Endothelial cell (in vitro differentiated cells): Measurements from ENCODE around the gene ADAMTS4. TPM values are rescaled to one million over a fixed set of nuclear protein-coding genes. Genes with fewer than 3 reads are reported as not detected.

Experiments
- DNase-seq: peaks from one replicate; pipeline ENCODE4 v3.0.0; 2021; ENCODE audit warnings: low spot score
- H3K27ac Mint-ChIP-seq: one replicate; pipeline ENCODE4 v1.8.0; 2021; ENCODE audit warnings: mixed read lengths, inconsistent platforms; ENCODE audit not compliant: unreplicated experiment
- H3K27me3 Mint-ChIP-seq: one replicate; pipeline ENCODE4 v1.8.0; 2021; ENCODE audit warnings: mild to moderate bottlenecking, moderate library complexity, mixed read lengths, inconsistent platforms; ENCODE audit not compliant: unreplicated experiment
- H3K36me3 Mint-ChIP-seq: one replicate; pipeline ENCODE4 v1.8.0; 2021; ENCODE audit warnings: mild to moderate bottlenecking, low read depth, mixed read lengths, inconsistent platforms; ENCODE audit not compliant: unreplicated experiment
- H3K4me1 Mint-ChIP-seq: one replicate; pipeline ENCODE4 v1.8.0; 2021; ENCODE audit warnings: mild to moderate bottlenecking, mixed read lengths, inconsistent platforms; ENCODE audit not compliant: unreplicated experiment
- H3K4me3 Mint-ChIP-seq: one replicate; pipeline ENCODE4 v1.8.0; 2021; ENCODE audit warnings: mild to moderate bottlenecking, mixed read lengths, inconsistent platforms; ENCODE audit not compliant: unreplicated experiment
- H3K9me3 Mint-ChIP-seq: one replicate; pipeline ENCODE4 v1.8.0; 2021; ENCODE audit warnings: mixed read lengths, inconsistent platforms; ENCODE audit not compliant: unreplicated experiment
- total RNA-seq: library from RNA; stranded (reverse); fragmentation: NEBNext Ultra II Directional; extraction: Animal tissue kit (Norgen Biotek cat#: 25700); gene quantifications from one replicate; pipeline ENCODE4 v1.2.1, GENCODE V29; 2021; ENCODE audit not compliant: unreplicated experiment
- TF ChIP-seq, protein P1 (sequence below): fragments of 200-600 bp; sonication (generic); IDR thresholded peaks from one replicate; pipeline ENCODE4 v1.5.0; 2021; ENCODE audit warnings: antibody characterized with exemption; ENCODE audit not compliant: unreplicated experiment

ADAMTS4 gene
- total RNA-seq, 1 donor from 2014 or later = 56.8 TPM

DNA sequence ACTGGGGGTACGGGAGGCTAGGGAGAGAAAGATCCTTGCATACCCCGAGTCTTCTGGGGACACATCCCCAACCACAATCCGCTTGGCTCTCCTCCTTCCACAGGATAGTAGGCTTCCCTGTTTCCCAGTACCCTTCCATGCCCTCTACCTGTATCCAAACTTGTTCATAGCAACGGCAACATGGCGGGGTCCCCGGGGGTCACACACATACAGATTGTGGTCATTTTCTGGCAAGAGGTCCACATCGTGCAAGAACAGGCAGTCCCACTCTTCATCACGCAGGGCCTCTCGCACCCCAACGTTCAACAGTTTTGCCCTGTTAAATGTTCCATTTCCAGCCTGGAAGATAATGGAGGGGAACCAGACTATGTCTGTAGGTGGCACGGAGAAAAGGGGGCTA lies 25.1 kb downstream of the ADAMTS4 start:
- no peak for DNase-seq
- Mint-ChIP-seq H3K27ac (no peak overlapping the region), H3K4me3 (no peak overlapping the region), H3K4me1 (peaks cover 25% of the 10 kb centered on the region), H3K9me3 (no peaks in the 10 kb centered on the region), H3K36me3 (peaks cover 48% of the 10 kb centered on the region), H3K27me3 (peaks cover 14% of the 10 kb centered on the region)
- TF ChIP-seq, protein P1, sequence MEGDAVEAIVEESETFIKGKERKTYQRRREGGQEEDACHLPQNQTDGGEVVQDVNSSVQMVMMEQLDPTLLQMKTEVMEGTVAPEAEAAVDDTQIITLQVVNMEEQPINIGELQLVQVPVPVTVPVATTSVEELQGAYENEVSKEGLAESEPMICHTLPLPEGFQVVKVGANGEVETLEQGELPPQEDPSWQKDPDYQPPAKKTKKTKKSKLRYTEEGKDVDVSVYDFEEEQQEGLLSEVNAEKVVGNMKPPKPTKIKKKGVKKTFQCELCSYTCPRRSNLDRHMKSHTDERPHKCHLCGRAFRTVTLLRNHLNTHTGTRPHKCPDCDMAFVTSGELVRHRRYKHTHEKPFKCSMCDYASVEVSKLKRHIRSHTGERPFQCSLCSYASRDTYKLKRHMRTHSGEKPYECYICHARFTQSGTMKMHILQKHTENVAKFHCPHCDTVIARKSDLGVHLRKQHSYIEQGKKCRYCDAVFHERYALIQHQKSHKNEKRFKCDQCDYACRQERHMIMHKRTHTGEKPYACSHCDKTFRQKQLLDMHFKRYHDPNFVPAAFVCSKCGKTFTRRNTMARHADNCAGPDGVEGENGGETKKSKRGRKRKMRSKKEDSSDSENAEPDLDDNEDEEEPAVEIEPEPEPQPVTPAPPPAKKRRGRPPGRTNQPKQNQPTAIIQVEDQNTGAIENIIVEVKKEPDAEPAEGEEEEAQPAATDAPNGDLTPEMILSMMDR = no peak

DNA sequence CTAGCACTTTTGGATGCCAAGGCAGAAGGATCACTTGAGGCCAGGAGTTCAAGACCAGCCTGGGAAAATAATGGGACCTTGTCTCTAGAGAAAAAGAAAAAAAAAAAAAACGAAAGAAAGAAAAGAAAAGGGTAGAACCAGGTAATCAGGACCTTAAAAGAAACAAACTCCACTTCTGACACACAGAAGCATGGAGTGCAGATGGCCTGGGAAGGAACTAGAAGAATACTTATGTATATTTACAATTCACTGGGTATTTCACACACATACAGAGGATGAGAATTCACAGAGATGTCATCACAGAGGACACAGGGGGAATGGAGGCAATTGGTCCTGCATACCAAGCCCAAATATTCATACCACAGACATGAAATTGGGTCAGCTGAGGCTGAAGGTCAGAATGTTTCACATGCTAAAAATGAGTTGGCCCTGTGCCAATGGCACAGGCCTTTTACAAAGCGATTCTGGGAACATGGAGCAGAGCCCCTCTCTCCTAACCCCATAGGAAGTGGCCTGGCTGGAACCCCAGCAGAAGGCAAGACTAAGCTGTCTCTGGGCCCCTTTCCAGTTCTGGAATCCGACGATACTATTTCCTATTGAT lies 26.0 kb downstream of the ADAMTS4 start:
- no peak overlapping the region for H3K27ac Mint-ChIP-seq
- no peak for DNase-seq
- TF ChIP-seq, protein P1 = no peak
- peaks cover 19% of the 10 kb centered on the region for H3K4me1 Mint-ChIP-seq
- peaks cover 14% of the 10 kb centered on the region for H3K27me3 Mint-ChIP-seq
- no peak overlapping the region for H3K4me3 Mint-ChIP-seq
- peaks cover 52% of the 10 kb centered on the region for H3K36me3 Mint-ChIP-seq
- H3K9me3 Mint-ChIP-seq = no peaks in the 10 kb centered on the region

- no peak overlapping the region for H3K4me3 Mint-ChIP-seq
- peaks cover 52% of the 10 kb centered on the region for H3K36me3 Mint-ChIP-seq
- DNase-seq = no peak
- H3K27ac Mint-ChIP-seq = no peak overlapping the region
- H3K9me3 Mint-ChIP-seq = no peaks in the 10 kb centered on the region
- TF ChIP-seq, protein P1 = no peak
- peaks cover 14% of the 10 kb centered on the region for H3K27me3 Mint-ChIP-seq
- H3K4me1 Mint-ChIP-seq = peaks cover 17% of the 10 kb centered on the region
These were observed 26.5 kb downstream of the ADAMTS4 start for GRCh38 chr1:161172349-161172748.

GRCh38 chr1:161171696-161172095 lies 27.2 kb downstream of the ADAMTS4 start:
- no peaks in the 10 kb centered on the region for H3K9me3 Mint-ChIP-seq
- peaks cover 14% of the 10 kb centered on the region for H3K27me3 Mint-ChIP-seq
- no peak for DNase-seq
- H3K36me3 Mint-ChIP-seq = peaks cover 52% of the 10 kb centered on the region
- H3K27ac Mint-ChIP-seq = no peak overlapping the region
- H3K4me3 Mint-ChIP-seq = no peak overlapping the region
- peaks cover 18% of the 10 kb centered on the region for H3K4me1 Mint-ChIP-seq
- TF ChIP-seq, protein P1 = no peak

GRCh38 chr1:161171191-161171590 lies 27.7 kb downstream of the ADAMTS4 start:
- Mint-ChIP-seq H3K27me3 (peaks cover 11% of the 10 kb centered on the region), H3K4me3 (no peak overlapping the region), H3K36me3 (peaks cover 47% of the 10 kb centered on the region), H3K4me1 (peaks cover 13% of the 10 kb centered on the region), H3K9me3 (no peaks in the 10 kb centered on the region), H3K27ac (no peak overlapping the region)
- no peak for DNase-seq
- TF ChIP-seq, protein P1 = no peak
